ENCODE results near the gene RNF126.

DNA sequence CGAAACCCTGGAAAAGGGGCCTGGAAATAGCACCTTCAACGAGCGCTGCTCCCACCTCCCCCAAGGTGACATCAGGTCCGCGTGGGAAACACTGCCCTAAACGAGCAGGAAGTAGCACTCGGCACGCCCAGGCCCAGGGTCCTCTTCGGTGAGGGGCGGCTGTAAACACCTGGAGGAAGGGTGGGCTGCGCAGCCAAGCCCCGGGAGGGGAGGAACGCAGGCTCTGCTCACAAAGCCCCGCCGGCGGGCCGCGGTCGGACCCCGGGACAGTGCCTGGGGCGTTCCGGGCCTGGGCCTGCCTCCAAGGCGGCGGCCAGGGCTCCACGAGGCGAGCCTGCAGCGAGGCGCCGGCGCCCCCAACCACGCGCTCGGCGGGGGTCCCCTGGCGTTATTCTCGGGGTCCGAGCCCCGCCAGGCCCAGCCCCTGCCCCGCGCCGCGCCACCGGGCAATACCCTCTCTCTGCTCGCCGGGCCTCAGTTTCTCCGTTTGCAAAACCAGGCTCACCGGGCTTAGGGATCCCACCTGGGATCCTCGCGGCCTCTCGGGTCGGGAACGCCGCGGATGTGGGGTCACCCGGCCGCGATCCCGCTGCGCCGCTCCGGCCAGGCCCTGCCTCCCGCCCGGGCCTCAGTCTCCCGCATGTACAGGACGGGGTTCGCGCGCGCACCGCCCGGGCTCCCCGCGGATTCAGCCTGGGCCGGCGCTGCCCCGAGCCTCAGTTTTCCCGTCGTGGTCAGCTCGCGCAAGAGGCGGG is 630 bp downstream of the RNF126 start:
- TF ChIP-seq, protein P1, sequence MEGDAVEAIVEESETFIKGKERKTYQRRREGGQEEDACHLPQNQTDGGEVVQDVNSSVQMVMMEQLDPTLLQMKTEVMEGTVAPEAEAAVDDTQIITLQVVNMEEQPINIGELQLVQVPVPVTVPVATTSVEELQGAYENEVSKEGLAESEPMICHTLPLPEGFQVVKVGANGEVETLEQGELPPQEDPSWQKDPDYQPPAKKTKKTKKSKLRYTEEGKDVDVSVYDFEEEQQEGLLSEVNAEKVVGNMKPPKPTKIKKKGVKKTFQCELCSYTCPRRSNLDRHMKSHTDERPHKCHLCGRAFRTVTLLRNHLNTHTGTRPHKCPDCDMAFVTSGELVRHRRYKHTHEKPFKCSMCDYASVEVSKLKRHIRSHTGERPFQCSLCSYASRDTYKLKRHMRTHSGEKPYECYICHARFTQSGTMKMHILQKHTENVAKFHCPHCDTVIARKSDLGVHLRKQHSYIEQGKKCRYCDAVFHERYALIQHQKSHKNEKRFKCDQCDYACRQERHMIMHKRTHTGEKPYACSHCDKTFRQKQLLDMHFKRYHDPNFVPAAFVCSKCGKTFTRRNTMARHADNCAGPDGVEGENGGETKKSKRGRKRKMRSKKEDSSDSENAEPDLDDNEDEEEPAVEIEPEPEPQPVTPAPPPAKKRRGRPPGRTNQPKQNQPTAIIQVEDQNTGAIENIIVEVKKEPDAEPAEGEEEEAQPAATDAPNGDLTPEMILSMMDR (IDR thresholded peaks at IDR 0.05): no peak
- no peak for TF ChIP-seq TCF7L2 (IDR thresholded peaks at IDR 0.05; ENCODE audit: low read depth, low read length)

Data from Panc1 (cell line).